HG03342 (cell line): ENCODE measurements around the gene PPHLN1.
"Not testable (repeated sequence)": the region's sequence is repeated elsewhere in the genome, so short reads cannot be mapped to it uniquely, and the experiment has no call there.

ENCODE experiments used
- ATAC-seq: cut with Tn5 transposase; IDR thresholded peaks from one replicate; pipeline ENCODE4 v1.9.1; 2021; ENCODE audit warnings: mild to moderate bottlenecking, moderate library complexity; ENCODE audit not compliant: unreplicated experiment

The PPHLN1 gene

DNA sequence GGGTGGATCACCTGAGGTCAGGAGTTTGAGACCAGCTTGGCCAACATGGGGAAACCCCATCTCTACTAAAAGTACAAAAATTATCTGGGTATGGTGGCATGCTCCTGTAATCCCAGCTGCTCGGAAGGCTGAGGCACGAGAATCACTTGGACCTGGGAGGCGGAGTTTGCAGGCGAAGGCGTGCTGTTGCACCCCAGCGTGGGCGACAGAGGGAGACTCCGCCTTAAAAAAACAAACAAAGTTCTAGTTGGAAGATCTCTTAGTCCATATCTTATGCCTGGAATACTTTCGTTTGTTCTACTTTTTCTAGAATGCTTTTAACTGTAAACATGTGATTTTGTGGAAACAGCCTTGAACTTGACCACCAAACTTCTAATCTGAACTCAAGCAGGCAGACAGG is 38.7 kb downstream of the PPHLN1 start:
- no peak for ATAC-seq

DNA sequence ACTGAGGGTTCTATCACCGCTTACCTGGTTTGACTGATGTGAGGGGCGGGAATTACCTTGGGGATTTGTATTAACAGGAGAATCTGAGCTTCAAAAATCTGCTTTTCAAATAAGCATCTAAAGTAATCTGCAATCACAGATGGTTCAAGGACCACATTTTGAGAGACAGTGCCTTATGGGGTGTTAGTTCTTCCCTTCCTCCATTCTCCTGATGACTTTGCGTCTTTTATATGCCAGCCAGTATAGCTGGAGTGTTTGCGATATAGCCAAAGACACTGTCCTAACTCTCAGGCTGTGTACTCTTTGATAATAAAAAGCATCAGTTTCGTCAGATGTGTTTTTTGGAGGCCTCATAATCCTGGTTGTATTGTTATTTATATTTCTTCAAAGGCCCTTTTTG is 39.5 kb downstream of the PPHLN1 start:
- ATAC-seq: no peak

GRCh38 chr12:42370013-42370412 is 44.0 kb downstream of the PPHLN1 start:
- no peak for ATAC-seq

GRCh38 chr12:42372154-42372791 is 46.3 kb downstream of the PPHLN1 start:
- peak; percentile 88 for ATAC-seq

DNA sequence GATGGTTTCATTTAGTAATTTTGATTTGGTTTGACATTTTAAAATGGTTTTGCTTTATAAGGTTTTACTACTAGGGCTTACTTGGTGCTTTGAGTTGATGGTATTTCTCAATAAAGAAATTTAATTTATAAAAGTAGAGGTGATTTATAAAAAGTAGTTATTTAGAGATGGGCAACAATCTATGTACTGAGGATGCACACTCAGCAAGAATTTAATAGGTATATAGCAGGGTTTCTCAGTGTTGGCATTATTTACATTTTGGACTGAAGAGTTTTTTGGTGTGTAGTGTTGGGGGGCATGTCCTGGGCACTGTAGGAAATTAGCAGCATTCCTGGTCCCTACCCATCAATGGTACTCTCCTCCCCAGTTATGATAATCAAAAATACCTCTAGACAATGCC is 47.7 kb downstream of the PPHLN1 start:
- ATAC-seq: no peak

DNA sequence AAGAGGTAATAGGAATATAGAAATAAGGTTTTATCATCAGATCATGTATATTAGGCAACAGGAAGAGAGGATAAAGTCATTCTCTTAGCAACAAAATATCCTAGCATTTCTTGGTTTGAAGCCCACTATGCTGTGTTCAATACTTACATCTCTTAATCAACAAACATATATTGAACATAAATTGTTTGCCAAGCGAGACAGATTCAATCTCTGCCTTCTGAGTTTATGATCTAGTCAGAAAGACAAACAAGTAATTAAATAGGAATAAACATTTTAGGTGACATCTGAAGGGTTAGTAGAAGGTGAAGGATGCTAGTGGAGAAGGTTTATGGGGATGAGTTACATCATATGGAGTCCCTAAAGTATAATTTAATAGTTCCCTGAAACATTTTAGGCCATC is 54.8 kb downstream of the PPHLN1 start:
- no peak for ATAC-seq

DNA sequence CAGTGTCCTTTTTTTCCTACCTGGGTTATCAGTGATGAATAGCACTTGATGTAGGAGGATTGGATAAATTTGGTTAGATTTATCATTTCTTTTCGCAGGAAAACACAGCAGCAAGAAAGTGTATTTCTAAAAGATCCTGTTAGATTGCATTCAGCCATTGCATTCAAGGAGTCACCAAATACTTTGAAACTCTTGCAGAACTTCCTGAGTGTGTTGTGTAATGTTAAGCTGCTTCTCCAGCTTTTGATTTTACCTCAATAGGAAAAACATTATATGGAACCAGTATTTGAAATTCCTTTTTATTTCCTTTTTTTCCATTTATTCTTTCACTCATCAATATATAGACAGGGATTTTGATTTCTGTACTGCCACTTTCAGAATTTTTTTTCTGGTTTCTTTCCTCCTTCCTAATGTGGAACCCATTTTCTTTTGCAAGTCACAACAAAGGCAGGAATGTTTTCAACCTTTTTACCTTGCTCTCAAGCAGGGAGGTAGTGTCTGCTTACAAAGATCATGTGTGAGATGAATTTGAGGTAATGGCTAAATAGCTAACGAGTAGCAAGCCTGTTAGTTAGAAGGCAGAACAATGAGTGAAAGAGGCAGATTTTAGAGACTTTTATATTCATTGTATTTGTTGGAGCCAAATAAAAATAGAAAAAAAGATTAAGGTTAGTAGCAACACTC is 56.2 kb downstream of the PPHLN1 start:
- no peak for ATAC-seq

DNA sequence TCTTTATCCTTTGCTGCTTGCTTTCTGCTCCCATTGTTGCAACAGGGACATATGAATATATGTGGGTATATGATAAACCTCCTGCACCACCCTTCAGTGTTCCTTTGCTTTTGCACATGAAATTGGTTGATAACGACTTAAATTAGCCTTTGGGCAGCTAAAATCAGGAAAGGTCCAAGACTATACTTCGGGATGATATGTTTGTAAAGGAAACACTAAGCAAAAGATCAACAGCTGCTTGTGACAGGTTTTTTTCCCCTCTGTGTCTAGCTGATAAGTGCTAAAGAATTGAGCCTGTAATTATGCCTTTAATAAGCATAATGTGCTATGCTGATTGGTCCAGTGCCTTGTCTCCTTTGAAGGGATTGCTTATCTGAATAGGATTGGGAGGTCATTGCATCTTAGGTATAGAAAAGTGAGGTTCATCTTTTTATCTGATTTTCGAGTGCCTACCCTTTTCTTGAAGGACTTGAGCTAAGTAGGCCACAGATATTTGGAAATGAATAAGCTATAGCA is 59.4 kb downstream of the PPHLN1 start:
- ATAC-seq: no peak

DNA sequence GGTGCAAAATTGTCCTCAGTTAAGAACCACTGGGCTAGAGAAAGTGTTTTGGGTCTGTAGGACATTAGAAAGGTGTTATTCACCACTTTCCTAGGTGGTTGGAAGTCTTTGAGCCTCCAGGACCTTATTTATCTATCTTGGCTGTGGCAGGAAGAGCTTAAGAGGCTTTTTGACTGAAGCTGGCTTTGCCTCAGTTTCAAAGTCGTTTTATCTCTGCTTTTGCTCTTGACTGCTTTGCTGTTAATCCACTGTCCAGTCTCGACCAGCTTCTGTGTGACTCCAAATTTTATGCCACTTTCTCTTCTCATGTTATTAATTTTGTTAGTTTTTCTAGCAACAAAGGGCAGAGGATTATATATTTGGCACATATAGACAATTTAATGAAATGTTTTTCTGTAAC is 60.3 kb downstream of the PPHLN1 start:
- no peak for ATAC-seq

- ATAC-seq: not testable (repeated sequence)
Measured at GRCh38 chr12:42388086-42388485, 62.1 kb downstream of the PPHLN1 start.

DNA sequence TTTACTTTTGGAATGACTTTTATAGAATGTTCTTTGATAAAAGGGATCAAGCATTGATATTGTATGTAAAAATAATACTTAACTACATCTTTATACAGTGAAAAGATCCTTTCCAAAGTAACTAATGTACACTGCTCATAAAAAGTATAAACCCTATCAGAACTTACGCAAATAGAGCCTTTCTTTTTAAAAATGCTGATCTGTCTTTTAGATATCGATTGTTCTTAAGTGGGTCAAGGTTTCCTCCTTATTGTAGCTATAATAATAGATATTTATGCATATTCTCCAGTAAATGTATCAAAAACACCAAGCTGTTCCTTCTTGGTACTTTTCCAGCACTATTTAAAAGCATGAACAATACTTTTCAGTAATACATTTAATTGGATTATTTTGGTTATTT is 68.5 kb downstream of the PPHLN1 start:
- no peak for ATAC-seq

GRCh38 chr12:42396473-42397259 is 70.7 kb downstream of the PPHLN1 start:
- no peak for ATAC-seq

- ATAC-seq: no peak
Measured at GRCh38 chr12:42402821-42403411, 76.9 kb downstream of the PPHLN1 start.

DNA sequence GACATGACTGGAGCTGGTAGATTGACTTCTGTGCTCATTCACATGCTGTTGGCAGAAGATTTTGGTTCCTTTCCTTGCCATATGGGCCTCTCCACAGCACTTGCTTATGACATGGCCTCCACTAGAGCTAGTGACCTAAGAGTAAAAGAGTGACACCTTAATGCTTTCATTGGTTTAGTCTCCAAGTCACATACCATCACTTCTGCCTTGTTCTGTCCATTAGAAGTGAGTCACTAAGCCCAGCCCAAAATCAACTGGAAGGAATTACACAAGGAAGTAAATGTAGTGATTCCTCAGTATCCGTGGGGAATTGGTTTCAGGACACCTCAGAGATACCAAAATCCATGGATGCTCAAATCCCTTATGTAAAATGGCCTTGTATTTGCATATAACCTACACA is 81.3 kb downstream of the PPHLN1 start:
- ATAC-seq: no peak

GRCh38 chr12:42409471-42409870 is 83.5 kb downstream of the PPHLN1 start:
- ATAC-seq: no peak

GRCh38 chr12:42410340-42410739 is 84.4 kb downstream of the PPHLN1 start:
- no peak for ATAC-seq

GRCh38 chr12:42420395-42420794 is 94.4 kb downstream of the PPHLN1 start:
- ATAC-seq: no peak

DNA sequence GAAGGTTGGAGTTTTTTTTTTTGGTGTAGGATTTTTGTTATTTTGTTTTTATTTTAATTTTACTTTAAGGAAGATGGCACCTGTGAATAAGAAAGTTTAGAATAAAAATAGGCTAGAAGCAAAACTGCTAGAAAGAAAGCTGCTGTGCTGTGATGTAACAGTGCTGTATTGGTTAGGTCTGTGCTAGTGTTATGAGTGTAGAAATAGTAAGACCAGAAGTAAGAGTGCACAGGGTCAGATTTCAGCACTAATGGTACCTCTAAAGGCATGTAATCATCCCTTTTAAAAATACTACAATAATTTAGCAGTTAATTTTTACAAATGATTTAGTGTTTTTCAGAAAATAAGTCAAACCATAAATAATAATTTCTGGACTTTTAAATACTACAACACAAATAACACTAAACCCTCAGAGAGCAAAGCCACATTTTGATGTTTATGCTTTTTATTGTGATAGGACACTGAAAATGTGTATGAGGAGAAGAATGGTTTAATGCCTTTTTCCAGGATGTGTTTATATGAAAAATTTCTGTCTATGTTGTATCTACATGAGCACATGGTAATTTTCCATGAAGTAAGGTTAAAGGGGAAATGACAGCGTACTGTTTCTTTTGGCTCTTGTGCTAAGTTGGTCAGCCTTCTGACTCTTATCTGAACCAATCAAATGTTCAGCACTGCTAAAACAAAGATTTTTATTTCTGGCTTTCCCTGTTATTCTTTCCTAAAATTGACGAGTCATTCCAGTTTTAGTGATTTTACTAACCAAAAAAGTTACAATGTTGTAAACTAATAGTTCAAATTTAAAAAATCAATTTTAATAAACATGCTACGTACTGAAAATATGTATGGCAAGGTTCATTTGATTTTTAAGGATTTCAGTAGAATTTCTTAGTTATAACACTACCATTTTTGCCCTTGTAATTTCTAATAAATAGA is 96.1 kb downstream of the PPHLN1 start:
- ATAC-seq: peak; percentile 91

- no peak for ATAC-seq
Measured at GRCh38 chr12:42422785-42423184, 96.8 kb downstream of the PPHLN1 start.

GRCh38 chr12:42426746-42427145 is 100.8 kb downstream of the PPHLN1 start:
- ATAC-seq: no peak
